Measurements from ENCODE around the gene TRIM2. TPM values are rescaled to one million over a fixed set of nuclear protein-coding genes. Genes with fewer than 3 reads are reported as not detected.

Gene TRIM2
- total and polyA plus RNA-seq, 2 experiments from 2014 or later = 32.0 to 82.1 TPM

GRCh38 chr4:153371701-153372234 lies 167.5 kb downstream of the TRIM2 start:
- no peak for DNase-seq (ENCODE audit: low spot score)
- no peaks in the 10 kb centered on the region for H3K79me2 ChIP-seq
- H3K4me1 ChIP-seq (ENCODE audit: insufficient read depth) = no peaks in the 10 kb centered on the region
- H3K27me3 ChIP-seq = no peaks in the 10 kb centered on the region
- H2AFZ ChIP-seq = no peak overlapping the region
- H3K9me3 ChIP-seq (ENCODE audit: low read depth) = no peaks in the 10 kb centered on the region
- WGBS (ENCODE audit: low lambda C conversion rate, missing lambda C conversion rate) = 96% methylated on average over 6 of the region's 6 CpGs
- no peaks in the 10 kb centered on the region for H4K20me1 ChIP-seq (ENCODE audit: insufficient read depth, poor library complexity, severe bottlenecking)
- no peaks in the 10 kb centered on the region for H3K9me2 ChIP-seq (replicated peaks; ENCODE audit: insufficient read depth)
- no peak overlapping the region for H3K27ac ChIP-seq
- H3K36me3 ChIP-seq (replicated peaks; ENCODE audit: insufficient read depth, low read depth) = no peaks in the 10 kb centered on the region
- no peak overlapping the region for H3K4me3 ChIP-seq
- TF ChIP-seq CTCF (IDR thresholded peaks at IDR 0.05; ENCODE audit: poor library complexity) (no peak), EZH2phosphoT487 (IDR thresholded peaks at IDR 0.05; ENCODE audit: low read depth, severe bottlenecking, unreplicated experiment) (no peak), EZH2 (IDR thresholded peaks at IDR 0.05; ENCODE audit: borderline replicate concordance) (no peak)
- no peak overlapping the region for H3K4me2 ChIP-seq

- no peak overlapping the region for H3K4me3 ChIP-seq
- no peaks in the 10 kb centered on the region for H4K20me1 ChIP-seq (ENCODE audit: insufficient read depth, poor library complexity, severe bottlenecking)
- WGBS (ENCODE audit: low lambda C conversion rate, missing lambda C conversion rate) = 89% methylated on average over 1 of the region's 1 CpG
- H3K27me3 ChIP-seq = no peaks in the 10 kb centered on the region
- no peaks in the 10 kb centered on the region for H3K4me1 ChIP-seq (ENCODE audit: insufficient read depth)
- no peak overlapping the region for H3K27ac ChIP-seq
- H3K79me2 ChIP-seq = no peaks in the 10 kb centered on the region
- H3K36me3 ChIP-seq (replicated peaks; ENCODE audit: insufficient read depth, low read depth) = no peaks in the 10 kb centered on the region
- no peak for DNase-seq (ENCODE audit: low spot score)
- no peak overlapping the region for H2AFZ ChIP-seq
- H3K9me3 ChIP-seq (ENCODE audit: low read depth) = no peaks in the 10 kb centered on the region
- H3K4me2 ChIP-seq = no peak overlapping the region
- H3K9me2 ChIP-seq (replicated peaks; ENCODE audit: insufficient read depth) = no peaks in the 10 kb centered on the region
- no peak for TF ChIP-seq EZH2 (IDR thresholded peaks at IDR 0.05; ENCODE audit: borderline replicate concordance)
- TF ChIP-seq EZH2phosphoT487 (IDR thresholded peaks at IDR 0.05; ENCODE audit: low read depth, severe bottlenecking, unreplicated experiment) = no peak
- TF ChIP-seq CTCF (IDR thresholded peaks at IDR 0.05; ENCODE audit: poor library complexity) = no peak
Observed at GRCh38 chr4:153372967-153373562, 168.8 kb downstream of the TRIM2 start.

- no peaks in the 10 kb centered on the region for H3K9me3 ChIP-seq (ENCODE audit: low read depth)
- H3K27me3 ChIP-seq = no peaks in the 10 kb centered on the region
- WGBS (ENCODE audit: low lambda C conversion rate, missing lambda C conversion rate) = 64% methylated on average over 2 of the region's 2 CpGs
- TF ChIP-seq EZH2phosphoT487 (IDR thresholded peaks at IDR 0.05; ENCODE audit: low read depth, severe bottlenecking, unreplicated experiment) = no peak
- TF ChIP-seq EZH2 (IDR thresholded peaks at IDR 0.05; ENCODE audit: borderline replicate concordance) = no peak
- TF ChIP-seq CTCF (IDR thresholded peaks at IDR 0.05; ENCODE audit: poor library complexity) = no peak
- no peak overlapping the region for H2AFZ ChIP-seq
- no peak overlapping the region for H3K4me2 ChIP-seq
- H3K4me1 ChIP-seq (ENCODE audit: insufficient read depth) = no peaks in the 10 kb centered on the region
- H3K36me3 ChIP-seq (replicated peaks; ENCODE audit: insufficient read depth, low read depth) = no peaks in the 10 kb centered on the region
- no peak overlapping the region for H3K4me3 ChIP-seq
- H3K27ac ChIP-seq = no peak overlapping the region
- no peaks in the 10 kb centered on the region for H4K20me1 ChIP-seq (ENCODE audit: insufficient read depth, poor library complexity, severe bottlenecking)
- DNase-seq (ENCODE audit: low spot score) = no peak
- no peaks in the 10 kb centered on the region for H3K9me2 ChIP-seq (replicated peaks; ENCODE audit: insufficient read depth)
- no peaks in the 10 kb centered on the region for H3K79me2 ChIP-seq
Observed at GRCh38 chr4:153374442-153374841, 170.2 kb downstream of the TRIM2 start.
